Loucy (cell line): ENCODE data around the gene PRG2.

Source experiments
- CTCF ChIP-seq: fragments of 200-600 bp; sonication (generic); conservative IDR thresholded peaks from 2 replicates; pipeline ENCODE4 v1.5.1; 2014; ENCODE audit warnings: mild to moderate bottlenecking, antibody characterized with exemption, low read length
- EZH2phosphoT487 ChIP-seq: fragments of 200-600 bp; IDR thresholded peaks from 2 replicates; pipeline ENCODE4 v1.6.1; 2018; ENCODE audit warnings: antibody characterized with exemption, mild to moderate bottlenecking, moderate library complexity, borderline replicate concordance

- TF ChIP-seq CTCF: no peak
- no peak for TF ChIP-seq EZH2phosphoT487
Observed at GRCh38 chr11:57414612-57415212, 24.3 kb upstream of the PRG2 start.
